Nephron (organoid): ENCODE data around the gene ZNF398.

ENCODE experiments used
- H3K27ac Mint-ChIP-seq, 3 experiments: 2 replicates each; pipeline ENCODE4 v1.8.0; 2020; ENCODE audit warnings: mixed read lengths in 3 of 3, mild to moderate bottlenecking in 2 of 3, moderate library complexity in 1 of 3
- H3K27me3 Mint-ChIP-seq: 2 replicates; pipeline ENCODE4 v1.8.0; 2021; ENCODE audit warnings: low read depth, mild to moderate bottlenecking, moderate library complexity, mixed read lengths
- H3K36me3 Mint-ChIP-seq: 2 replicates; pipeline ENCODE4 v1.8.0; 2020; ENCODE audit warnings: low read depth, mixed read lengths
- H3K4me1 Mint-ChIP-seq: 2 replicates; pipeline ENCODE4 v1.8.0; 2020; ENCODE audit warnings: mixed read lengths
- H3K4me3 Mint-ChIP-seq, 3 experiments: 2 replicates each; pipeline ENCODE4 v1.8.0; 2020; ENCODE audit warnings: mild to moderate bottlenecking in 3 of 3, mixed read lengths in 3 of 3, moderate library complexity in 2 of 3
- H3K9me3 Mint-ChIP-seq: 2 replicates; pipeline ENCODE4 v1.8.0; 2020; ENCODE audit warnings: mixed read lengths
- TF ChIP-seq, protein P1 (sequence below), 3 experiments: fragments of 200-600 bp; sonication (generic); IDR thresholded peaks; one replicate each; pipeline ENCODE4 v1.5.0; 2021; ENCODE audit warnings: antibody characterized with exemption in 3 of 3; ENCODE audit not compliant: unreplicated experiment in 3 of 3

Gene ZNF398

DNA sequence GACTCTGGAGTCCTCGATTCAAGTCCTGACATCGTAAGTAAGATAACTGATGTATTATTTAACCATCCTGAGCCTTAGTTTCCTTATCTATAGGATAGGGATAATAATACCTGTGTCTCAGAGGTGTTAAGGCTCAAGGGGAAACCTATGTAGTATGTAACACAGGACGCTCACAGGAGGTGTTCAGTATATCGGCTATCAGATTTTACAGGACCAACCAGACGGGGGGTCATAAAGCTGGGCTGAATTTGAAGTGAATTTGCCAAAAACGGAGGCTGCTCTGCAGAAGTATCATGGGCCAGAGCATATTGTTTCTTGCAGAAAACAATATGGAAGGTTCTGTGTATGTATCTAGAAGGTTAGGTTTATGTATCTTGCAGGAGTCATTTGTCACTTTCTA lies 37.0 kb downstream of the ZNF398 start:
- Mint-ChIP-seq H3K27me3 (no peaks in the 10 kb centered on the region), H3K4me1 (peaks cover 34% of the 10 kb centered on the region), H3K9me3 (no peaks in the 10 kb centered on the region), H3K27ac (no peak overlapping the region), H3K4me3 (no peak overlapping the region), H3K36me3 (peaks cover 24% of the 10 kb centered on the region)
- TF ChIP-seq, protein P1, sequence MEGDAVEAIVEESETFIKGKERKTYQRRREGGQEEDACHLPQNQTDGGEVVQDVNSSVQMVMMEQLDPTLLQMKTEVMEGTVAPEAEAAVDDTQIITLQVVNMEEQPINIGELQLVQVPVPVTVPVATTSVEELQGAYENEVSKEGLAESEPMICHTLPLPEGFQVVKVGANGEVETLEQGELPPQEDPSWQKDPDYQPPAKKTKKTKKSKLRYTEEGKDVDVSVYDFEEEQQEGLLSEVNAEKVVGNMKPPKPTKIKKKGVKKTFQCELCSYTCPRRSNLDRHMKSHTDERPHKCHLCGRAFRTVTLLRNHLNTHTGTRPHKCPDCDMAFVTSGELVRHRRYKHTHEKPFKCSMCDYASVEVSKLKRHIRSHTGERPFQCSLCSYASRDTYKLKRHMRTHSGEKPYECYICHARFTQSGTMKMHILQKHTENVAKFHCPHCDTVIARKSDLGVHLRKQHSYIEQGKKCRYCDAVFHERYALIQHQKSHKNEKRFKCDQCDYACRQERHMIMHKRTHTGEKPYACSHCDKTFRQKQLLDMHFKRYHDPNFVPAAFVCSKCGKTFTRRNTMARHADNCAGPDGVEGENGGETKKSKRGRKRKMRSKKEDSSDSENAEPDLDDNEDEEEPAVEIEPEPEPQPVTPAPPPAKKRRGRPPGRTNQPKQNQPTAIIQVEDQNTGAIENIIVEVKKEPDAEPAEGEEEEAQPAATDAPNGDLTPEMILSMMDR (IDR thresholded peaks at IDR 0.05; ENCODE audit: unreplicated experiment in 3 of 3) = no peak

DNA sequence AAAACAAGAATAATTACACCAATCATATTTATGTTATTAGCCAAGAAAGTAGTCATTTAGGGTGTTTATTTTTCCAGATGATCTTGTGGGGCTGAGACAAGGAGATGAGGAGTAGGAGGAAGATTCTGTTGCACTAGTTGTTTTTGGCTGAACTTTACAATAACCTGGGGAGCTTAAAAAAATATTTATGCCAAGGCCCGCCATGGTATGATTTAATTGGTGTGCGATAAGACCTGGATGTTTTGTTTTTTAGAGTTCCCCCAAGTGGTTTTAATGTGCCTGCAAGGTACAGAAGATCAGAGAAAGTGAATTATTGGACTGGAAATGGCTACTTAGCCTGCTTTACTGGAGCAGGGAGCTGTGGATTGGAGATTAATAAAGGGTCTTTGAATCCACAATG lies 41.0 kb downstream of the ZNF398 start:
- Mint-ChIP-seq H3K4me3 (no peak overlapping the region), H3K4me1 (peaks cover 10% of the 10 kb centered on the region), H3K27ac (peak overlapping the region in 2 of 3 experiments; percentile 1 to 37), H3K27me3 (peaks cover 6% of the 10 kb centered on the region), H3K9me3 (no peaks in the 10 kb centered on the region), H3K36me3 (peaks cover 4% of the 10 kb centered on the region)
- TF ChIP-seq, protein P1 (IDR thresholded peaks at IDR 0.05; ENCODE audit: unreplicated experiment in 3 of 3) = no peak

DNA sequence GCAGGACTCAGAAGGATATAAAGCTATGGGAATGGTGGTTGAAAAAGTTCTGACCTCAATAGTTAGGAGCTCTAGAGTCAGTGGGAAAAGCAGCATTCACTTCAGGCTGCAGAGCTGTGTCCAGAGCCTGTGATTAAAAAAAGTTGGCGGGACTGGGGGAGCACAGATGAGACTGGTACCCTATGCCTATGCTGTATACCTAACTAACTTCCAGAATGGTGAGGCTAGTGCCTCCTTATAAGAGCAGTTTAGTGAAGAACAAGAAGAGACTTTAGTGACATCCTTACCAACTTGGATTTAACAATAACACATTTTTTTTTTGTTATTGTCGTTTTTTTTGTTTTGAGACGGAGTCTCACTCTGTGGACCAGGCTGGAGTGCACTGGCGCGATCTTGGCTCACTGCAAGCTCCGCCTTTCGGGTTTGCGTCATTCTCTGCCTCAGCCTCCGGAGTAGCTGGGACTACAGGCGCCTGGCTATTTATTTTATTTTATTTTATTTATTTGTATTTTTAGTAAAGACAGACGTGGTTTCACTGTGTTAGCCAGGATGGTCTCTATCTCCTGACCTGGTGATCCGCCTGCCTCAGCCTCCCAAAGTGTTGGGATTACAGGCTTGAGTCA lies 41.5 kb downstream of the ZNF398 start:
- Mint-ChIP-seq H3K4me1 (peaks cover 10% of the 10 kb centered on the region), H3K9me3 (no peaks in the 10 kb centered on the region), H3K4me3 (no peak overlapping the region), H3K27ac (peak overlapping the region in 2 of 3 experiments; percentile 1 to 37), H3K36me3 (peaks cover 4% of the 10 kb centered on the region), H3K27me3 (peaks cover 6% of the 10 kb centered on the region)
- TF ChIP-seq, protein P1 (IDR thresholded peaks at IDR 0.05; ENCODE audit: unreplicated experiment in 3 of 3) = no peak

DNA sequence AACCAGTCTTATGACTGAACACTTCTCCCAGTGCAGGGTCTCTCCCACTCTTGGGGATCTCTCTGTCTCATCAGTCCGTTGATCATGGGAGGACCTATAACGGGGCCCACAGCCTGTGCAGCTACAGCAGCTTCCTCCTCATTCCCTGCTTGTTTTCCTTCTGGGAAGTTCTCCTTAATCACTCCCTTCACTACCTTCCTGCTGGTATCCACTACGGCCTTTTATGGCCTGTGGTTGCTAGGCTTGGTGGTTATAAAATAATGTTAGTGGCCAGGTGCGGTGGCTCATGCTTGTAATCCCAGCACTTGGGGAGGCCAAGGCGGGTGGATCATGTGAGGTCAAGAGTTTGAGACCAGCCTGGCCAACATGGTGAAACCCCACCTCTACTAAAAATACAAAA lies 44.6 kb downstream of the ZNF398 start:
- Mint-ChIP-seq H3K9me3 (no peaks in the 10 kb centered on the region), H3K4me1 (peaks cover 10% of the 10 kb centered on the region), H3K4me3 (no peak overlapping the region), H3K36me3 (no peaks in the 10 kb centered on the region), H3K27me3 (peaks cover 6% of the 10 kb centered on the region), H3K27ac (no peak overlapping the region)
- TF ChIP-seq, protein P1 (IDR thresholded peaks at IDR 0.05; ENCODE audit: unreplicated experiment in 3 of 3) = no peak

DNA sequence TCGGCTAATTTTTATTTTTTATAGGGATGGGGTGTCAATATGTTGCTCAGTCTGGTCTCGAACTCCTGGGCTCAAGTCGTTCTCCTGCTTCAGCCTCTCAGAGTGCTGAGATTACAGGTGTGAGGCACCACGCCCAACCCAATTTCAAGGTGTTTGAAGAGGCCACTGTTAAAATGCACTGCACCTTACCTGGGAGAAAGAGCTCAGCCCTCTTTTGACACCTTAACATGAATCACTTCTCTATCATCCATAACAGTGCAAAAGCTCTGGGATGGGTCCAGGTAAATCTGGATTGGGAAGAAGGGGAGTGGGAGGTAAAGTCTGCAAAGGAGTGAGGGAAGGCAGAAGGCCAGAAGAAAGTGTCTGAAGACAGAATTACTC lies 47.5 kb downstream of the ZNF398 start:
- peaks cover 13% of the 10 kb centered on the region for H3K4me1 Mint-ChIP-seq
- peak overlapping the region in 2 of 3 experiments; percentile 76 to 86 for H3K27ac Mint-ChIP-seq
- peaks cover 21% of the 10 kb centered on the region for H3K36me3 Mint-ChIP-seq
- peak overlapping the region; percentile 84 to 90 (median 90) for H3K4me3 Mint-ChIP-seq
- TF ChIP-seq, protein P1 (IDR thresholded peaks at IDR 0.05; ENCODE audit: unreplicated experiment in 3 of 3) = no peak
- peaks cover 6% of the 10 kb centered on the region for H3K27me3 Mint-ChIP-seq
- H3K9me3 Mint-ChIP-seq = no peaks in the 10 kb centered on the region
